IMR-90 (cell line): ENCODE data around the gene PADI6. TPM values are rescaled to one million over a fixed set of nuclear protein-coding genes. Genes with fewer than 3 reads are reported as not detected.

Experiments used
- ATAC-seq: fragments of 200-7000 bp; cut with Tn5 transposase; 2 replicates; pipeline ENCODE4 v1.9.1; 2020; ENCODE audit warnings: low read depth, mild to moderate bottlenecking, moderate library complexity
- BruUV-seq: library from RNA; stranded (reverse); fragments of 400-500 nt; replicated peaks from 2 replicates; lab custom pipeline; 2021; lab: Mats Ljungman, UMichigan
- CTCF ChIA-PET: fragments of 300-600 bp; formaldehyde crosslinking; extraction: SDS; loops from one replicate; lab custom pipeline; 2021; ENCODE audit warnings: antibody characterized with exemption; lab: Yijun Ruan, JAX
- POLR2A ChIA-PET: fragments of 300-600 bp; sonication (Branson Sonifier 250); formaldehyde crosslinking; loops from one replicate; lab custom pipeline; 2022; ENCODE audit warnings: antibody characterized with exemption; ENCODE audit not compliant: unreplicated experiment; lab: Charles Lee
- DNase-seq: peaks from one replicate; pipeline ENCODE4 v3.0.0; 2013
- H2AFZ ChIP-seq: replicated peaks from 2 replicates; pipeline ENCODE3; 2013; ENCODE audit warnings: low read length, mild to moderate bottlenecking; ENCODE audit not compliant: poor library complexity
- H2AK5ac ChIP-seq: 2 replicates; pipeline ENCODE4 v1.6.1; 2013; ENCODE audit warnings: low read depth, low read length, inconsistent platforms
- H2AK9ac ChIP-seq: replicated peaks from 2 replicates; pipeline ENCODE3; 2013; ENCODE audit warnings: mild to moderate bottlenecking, low read depth, low read length, moderate library complexity; ENCODE audit not compliant: poor library complexity
- H2BK120ac ChIP-seq: 2 replicates; pipeline ENCODE4 v1.6.1; 2013; ENCODE audit warnings: low read depth, low read length, inconsistent platforms
- H2BK15ac ChIP-seq: 3 replicates; pipeline ENCODE4 v1.6.1; 2013; ENCODE audit warnings: low read depth, low read length, inconsistent platforms
- H2BK20ac ChIP-seq: 2 replicates; pipeline ENCODE4 v1.6.1; 2013; ENCODE audit warnings: low read depth, mild to moderate bottlenecking, inconsistent platforms, low read length, moderate library complexity
- H2BK5ac ChIP-seq: 2 replicates; pipeline ENCODE4 v1.6.1; 2013; ENCODE audit warnings: mild to moderate bottlenecking, low read depth, low read length, inconsistent platforms; ENCODE audit not compliant: poor library complexity, severe bottlenecking
- H3K14ac ChIP-seq: replicated peaks from 2 replicates; pipeline ENCODE4 v1.6.1; 2013; ENCODE audit warnings: low read depth, low read length, inconsistent platforms
- H3K18ac ChIP-seq: 2 replicates; pipeline ENCODE4 v1.6.1; 2013; ENCODE audit warnings: low read depth, low read length, control low read depth
- H3K23ac ChIP-seq: 2 replicates; pipeline ENCODE4 v1.6.1; 2013; ENCODE audit warnings: low read depth, low read length, inconsistent platforms
- H3K27ac ChIP-seq: 2 replicates; pipeline ENCODE4 v1.5.1; 2013; ENCODE audit warnings: mild to moderate bottlenecking, control low read depth, low read length; ENCODE audit not compliant: insufficient read depth
- H3K27me3 ChIP-seq: 2 replicates; pipeline ENCODE4 v1.6.1; 2013; ENCODE audit warnings: low read length; ENCODE audit not compliant: control insufficient read depth, insufficient read depth
- H3K36me3 ChIP-seq: 2 replicates; pipeline ENCODE4 v1.6.1; 2013; ENCODE audit warnings: low read length, mixed read lengths; ENCODE audit not compliant: control insufficient read depth, insufficient read depth
- H3K4ac ChIP-seq: 2 replicates; pipeline ENCODE4 v1.6.1; 2013; ENCODE audit warnings: low read depth, low read length, inconsistent platforms
- H3K4me1 ChIP-seq: 2 replicates; pipeline ENCODE4 v1.6.1; 2013; ENCODE audit warnings: low read length, mixed read lengths; ENCODE audit not compliant: control insufficient read depth, insufficient read depth
- H3K4me2 ChIP-seq: 2 replicates; pipeline ENCODE4 v1.6.1; 2013; ENCODE audit warnings: low read depth, mild to moderate bottlenecking, control low read depth, low read length, moderate library complexity
- H3K4me3 ChIP-seq: 2 replicates; pipeline ENCODE4 v1.5.1; 2013; ENCODE audit warnings: low read depth, mild to moderate bottlenecking, control low read depth, low read length, moderate library complexity; ENCODE audit not compliant: insufficient read depth
- H3K56ac ChIP-seq: 2 replicates; pipeline ENCODE4 v1.6.1; 2013; ENCODE audit warnings: low read length, inconsistent platforms; ENCODE audit not compliant: insufficient read depth; ENCODE audit errors: extremely low read depth
- H3K79me1 ChIP-seq, 2 experiments: 2 replicates each; pipeline ENCODE4 v1.6.1; 2013; ENCODE audit warnings: low read length in 2 of 2, inconsistent platforms in 1 of 2, low read depth in 1 of 2
- H3K9ac ChIP-seq: 2 replicates; pipeline ENCODE4 v1.6.1; 2013; ENCODE audit warnings: low read depth, low read length, control low read depth
- H3K9me1 ChIP-seq: 2 replicates; pipeline ENCODE4 v1.6.1; 2013; ENCODE audit warnings: low read length, inconsistent platforms; ENCODE audit not compliant: insufficient read depth
- H3K9me3 ChIP-seq: 2 replicates; pipeline ENCODE4 v1.6.1; 2013; ENCODE audit warnings: low read length; ENCODE audit not compliant: control insufficient read depth, insufficient read depth
- H4K20me1 ChIP-seq: 2 replicates; pipeline ENCODE4 v1.6.1; 2013; ENCODE audit warnings: low read length, inconsistent platforms; ENCODE audit not compliant: insufficient read depth
- H4K5ac ChIP-seq: 2 replicates; pipeline ENCODE4 v1.6.1; 2013; ENCODE audit warnings: mild to moderate bottlenecking, low read depth, low read length, control low read depth
- H4K8ac ChIP-seq, 2 experiments: 2 replicates each; pipeline ENCODE4 v1.6.1; 2013; ENCODE audit warnings: low read depth in 2 of 2, low read length in 2 of 2, control low read depth in 1 of 2, inconsistent platforms in 1 of 2
- H4K91ac ChIP-seq: 2 replicates; pipeline ENCODE4 v1.6.1; 2013; ENCODE audit warnings: low read depth, low read length, inconsistent platforms; ENCODE audit not compliant: insufficient read depth
- CEBPB ChIP-seq: IDR thresholded peaks from 2 replicates; pipeline ENCODE4 v1.6.1; 2012; ENCODE audit warnings: low read depth, low read length, improper control_type of control experiment
- RAD21 ChIP-seq: IDR thresholded peaks from 2 replicates; pipeline ENCODE4 v1.6.1; 2012; ENCODE audit warnings: low read length, improper control_type of control experiment
- WGBS, 2 experiments: methylation state at CpG; one replicate each; pipeline versions ENCODE4 v1.1.5 to v1.1.7; 2013; ENCODE audit warnings: missing lambda C conversion rate in 2 of 2; ENCODE audit not compliant: insufficient read length in 1 of 2; ENCODE audit errors: extremely low coverage in 2 of 2; 5-methylcytosine and 5-hydroxymethylcytosine counted together
- dilution Hi-C: fragments of 300-500 bp; cut with HindIII; formaldehyde crosslinking; loops from one replicate; pipeline ENCODE4 v1.14.3; 2018; ENCODE audit warnings: low sequenced_read_pairs; ENCODE audit not compliant: unreplicated experiment
- in situ Hi-C: fragments of 300-500 bp; cut with MboI; formaldehyde crosslinking; loops from 3 replicates; pipeline ENCODE4 v1.14.3; 2019; ENCODE audit warnings: low sequenced_read_pairs, inconsistent platforms, mixed read lengths
- intact Hi-C: fragments of 100-400 bp; cut with micrococcal nuclease; formaldehyde crosslinking; loops from 2 replicates; pipeline ENCODE4 v1.10.0; 2022
- polyA plus RNA-seq, 3 experiments: library from polyadenylated mRNA; depleted of rRNA; stranded (reverse); fragments of >200 nt; gene quantifications; 2 replicates each; pipeline ENCODE4 v1.2.3, GENCODE V29; 2012; ENCODE audit warnings: low replicate concordance in 1 of 3
- total RNA-seq: library from RNA; depleted of rRNA; stranded (reverse); fragments of >200 nt; gene quantifications from 2 replicates; pipeline ENCODE4 v1.2.3, GENCODE V29; 2012

The PADI6 gene
- total and polyA plus RNA-seq, 2 of the 4 experiments (the other 2 are of a cell fraction), result not detected

GRCh38 chr1:17423781-17424245 lies 51.8 kb downstream of the PADI6 start:
- in situ Hi-C loops, result no loop called here
- Histone ChIP-seq H3K9ac (no peak overlapping the region), H3K4me2 (peak overlapping the region; percentile 10; the same call in 1 of the 2 replicates), H2BK5ac (no peak overlapping the region), H2AK5ac (no peak overlapping the region), H4K8ac (no peak overlapping the region), H3K79me1 (peaks cover 29 to 67% of the 10 kb centered on the region in 2 experiments), H3K9me1 (no peaks in the 10 kb centered on the region; the same call in 1 of the 2 replicates), H3K4me3 (no peak overlapping the region), H3K4me1 (peaks cover 6% of the 10 kb centered on the region; the same call in 1 of the 2 replicates), H2BK120ac (no peak overlapping the region), H2AFZ (peak overlapping the region; percentile 16), H3K14ac (no peak overlapping the region; the same call in 1 of the 2 replicates), H3K23ac (peak overlapping the region; percentile 12; the same call in 1 of the 2 replicates), H3K56ac (no peak overlapping the region), H4K5ac (no peak overlapping the region), H2BK15ac (no peak overlapping the region), H3K18ac (no peak overlapping the region), H2BK20ac (no peak overlapping the region), H4K91ac (no peak overlapping the region), H3K9me3 (no peaks in the 10 kb centered on the region), H3K27ac (peak overlapping the region; percentile 6; the same call in 1 of the 2 replicates), H3K27me3 (no peaks in the 10 kb centered on the region), H2AK9ac (no peak overlapping the region), H3K36me3 (peaks cover 66% of the 10 kb centered on the region), H4K20me1 (peaks cover 75% of the 10 kb centered on the region), H3K4ac (no peak overlapping the region)
- intact Hi-C loops, result no loop called here
- TF ChIP-seq RAD21 (no peak), CEBPB (peak; percentile 28; the same call in 1 of the 2 replicates)
- dilution Hi-C loops, result no loop called here
- DNase-seq, result peak; percentile 73
- POLR2A ChIA-PET, result no interaction called here
- BruUV-seq, result no TSS peak
- WGBS, 2 experiments, result 33% methylated on average over 1 of the region's 13 CpGs; no CpG with 5 or more reads in 1 of the 2 experiments
- ATAC-seq, result peak; percentile 79
- CTCF ChIA-PET, result no interaction called here
